Umbilical cord (tissue), 2 donors: ENCODE measurements around the gene MYO3A. TPM values are rescaled to one million over a fixed set of nuclear protein-coding genes. Genes with fewer than 3 reads are reported as not detected.
"Not testable (repeated sequence)": the region's sequence is repeated elsewhere in the genome, so short reads cannot be mapped to it uniquely, and the experiment has no call there.

ENCODE experiments used
- DNase-seq: peaks from one replicate; pipeline ENCODE4 v3.0.0-alpha.2; 2015; ENCODE audit warnings: low spot score
- total RNA-seq: library from RNA; depleted of rRNA; stranded (reverse); fragments of >200 nt; gene quantifications from one replicate; pipeline ENCODE4 v1.2.3, GENCODE V29; 2014; ENCODE audit warnings: low replicate concordance; ENCODE audit not compliant: insufficient read depth

MYO3A gene
- total RNA-seq, 1 donor from 2014 or later = 4.3 TPM

- no peak for DNase-seq
Measured at GRCh38 chr10:26081459-26081858, 147.4 kb downstream of the MYO3A start.

GRCh38 chr10:26085549-26085948 lies 151.5 kb downstream of the MYO3A start:
- DNase-seq = no peak

- no peak for DNase-seq
Measured at GRCh38 chr10:26087666-26088065, 153.6 kb downstream of the MYO3A start.

- DNase-seq = no peak
Measured at GRCh38 chr10:26090026-26090425, 156.0 kb downstream of the MYO3A start.

GRCh38 chr10:26090762-26091161 lies 156.7 kb downstream of the MYO3A start:
- DNase-seq = no peak

- DNase-seq = no peak
Measured at GRCh38 chr10:26093229-26093628, 159.2 kb downstream of the MYO3A start.

GRCh38 chr10:26095781-26096180 lies 161.8 kb downstream of the MYO3A start:
- no peak for DNase-seq

- DNase-seq = not testable (repeated sequence)
Measured at GRCh38 chr10:26097549-26097948, 163.5 kb downstream of the MYO3A start.

- DNase-seq = no peak
Measured at GRCh38 chr10:26112532-26112931, 178.5 kb downstream of the MYO3A start.

- DNase-seq = no peak
Measured at GRCh38 chr10:26138613-26139012, 204.6 kb downstream of the MYO3A start.

- no peak for DNase-seq
Measured at GRCh38 chr10:26156019-26156418, 222.0 kb downstream of the MYO3A start.

- no peak for DNase-seq
Measured at GRCh38 chr10:26157734-26158133, 223.7 kb downstream of the MYO3A start.

- no peak for DNase-seq
Measured at GRCh38 chr10:26169466-26169865, 235.4 kb downstream of the MYO3A start.

- DNase-seq = no peak
Measured at GRCh38 chr10:26172131-26172530, 238.1 kb downstream of the MYO3A start.

GRCh38 chr10:26173837-26174236 lies 239.8 kb downstream of the MYO3A start:
- no peak for DNase-seq

- no peak for DNase-seq
Measured at GRCh38 chr10:26177341-26177740, 243.3 kb downstream of the MYO3A start.

- DNase-seq = no peak
Measured at GRCh38 chr10:26194275-26194674, 260.2 kb downstream of the MYO3A start.

GRCh38 chr10:26197248-26197647 lies 263.2 kb downstream of the MYO3A start:
- no peak for DNase-seq

- no peak for DNase-seq
Measured at GRCh38 chr10:26198119-26198518, 264.1 kb downstream of the MYO3A start.

GRCh38 chr10:26199841-26200240 lies 265.8 kb downstream of the MYO3A start:
- DNase-seq = no peak

GRCh38 chr10:26205223-26205622 lies 271.2 kb downstream of the MYO3A start:
- no peak for DNase-seq

- no peak for DNase-seq
Measured at GRCh38 chr10:26211781-26212444, 277.9 kb downstream of the MYO3A start.

GRCh38 chr10:26212511-26212910 lies 278.5 kb downstream of the MYO3A start:
- no peak for DNase-seq
